Measurements from ENCODE around the gene PTBP1. TPM values are rescaled to one million over a fixed set of nuclear protein-coding genes. Genes with fewer than 3 reads are reported as not detected.

Gene PTBP1
- total and polyA plus RNA-seq, 9 of the 15 experiments (the other 6 are each of a cell fraction or from before 2014, with no cell fraction given), result 14.0 to 759 (median 234) TPM

DNA sequence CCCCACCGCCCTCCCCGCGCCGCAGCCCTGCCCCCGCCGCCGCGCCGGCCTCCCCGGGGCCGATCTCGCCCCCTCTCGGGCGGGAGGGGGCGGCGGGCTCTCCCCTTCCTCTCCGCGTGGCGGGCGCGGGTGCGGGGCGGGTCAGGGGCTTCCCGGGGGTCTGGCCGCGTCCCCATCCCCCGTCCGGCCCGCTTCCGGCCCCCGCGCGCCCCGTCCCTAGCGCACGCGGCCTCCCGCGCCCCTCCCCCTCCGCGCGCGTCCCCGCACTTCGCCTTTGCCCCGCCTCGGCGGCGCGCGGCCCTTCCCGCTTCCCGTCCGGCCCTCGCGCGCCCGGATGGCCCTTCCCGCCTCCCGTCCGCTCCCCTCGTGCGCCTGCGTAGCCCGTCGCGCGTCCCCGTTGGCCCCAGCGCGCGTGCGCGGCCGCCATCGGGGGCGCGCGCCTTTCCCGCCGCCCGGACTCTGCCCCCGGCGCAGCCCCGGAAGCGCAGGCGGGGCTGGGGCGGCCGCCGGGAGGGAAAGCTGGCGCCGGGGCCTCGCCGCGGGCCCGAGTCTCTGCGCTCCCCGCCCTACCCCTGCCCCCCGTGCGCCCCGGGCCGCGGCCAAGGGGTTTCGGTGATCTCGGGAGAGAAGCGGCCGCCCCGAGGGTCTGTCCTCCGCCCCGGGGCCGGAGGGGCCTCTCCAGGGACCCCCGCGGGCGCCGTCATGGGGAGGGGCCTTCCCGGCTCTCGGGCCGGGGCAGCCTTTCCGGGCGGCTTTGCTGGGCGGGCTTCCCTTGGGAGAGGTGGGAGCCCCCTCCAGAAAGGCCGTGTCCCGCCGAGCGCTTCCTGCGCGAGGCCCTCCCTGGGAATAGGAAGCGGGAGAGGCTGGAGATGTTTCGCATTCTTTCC is 519 bp downstream of the PTBP1 start (continued):
- TF ChIP-seq, protein P1, sequence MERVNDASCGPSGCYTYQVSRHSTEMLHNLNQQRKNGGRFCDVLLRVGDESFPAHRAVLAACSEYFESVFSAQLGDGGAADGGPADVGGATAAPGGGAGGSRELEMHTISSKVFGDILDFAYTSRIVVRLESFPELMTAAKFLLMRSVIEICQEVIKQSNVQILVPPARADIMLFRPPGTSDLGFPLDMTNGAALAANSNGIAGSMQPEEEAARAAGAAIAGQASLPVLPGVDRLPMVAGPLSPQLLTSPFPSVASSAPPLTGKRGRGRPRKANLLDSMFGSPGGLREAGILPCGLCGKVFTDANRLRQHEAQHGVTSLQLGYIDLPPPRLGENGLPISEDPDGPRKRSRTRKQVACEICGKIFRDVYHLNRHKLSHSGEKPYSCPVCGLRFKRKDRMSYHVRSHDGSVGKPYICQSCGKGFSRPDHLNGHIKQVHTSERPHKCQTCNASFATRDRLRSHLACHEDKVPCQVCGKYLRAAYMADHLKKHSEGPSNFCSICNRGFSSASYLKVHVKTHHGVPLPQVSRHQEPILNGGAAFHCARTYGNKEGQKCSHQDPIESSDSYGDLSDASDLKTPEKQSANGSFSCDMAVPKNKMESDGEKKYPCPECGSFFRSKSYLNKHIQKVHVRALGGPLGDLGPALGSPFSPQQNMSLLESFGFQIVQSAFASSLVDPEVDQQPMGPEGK (CRISPR knock-in tag; IDR thresholded peaks at IDR 0.05; ENCODE audit: borderline replicate concordance), result no peak
- TF ChIP-seq PTBP1 (IDR thresholded peaks at IDR 0.05; ENCODE audit: low read depth, low read length) (no peak), ZBTB17 (CRISPR knock-in tag; IDR thresholded peaks at IDR 0.05) (no peak), POLR2AphosphoS5 (IDR thresholded peaks at IDR 0.05; ENCODE audit: control insufficient read depth, insufficient read depth, low read depth, low read length) (peak; percentile 30; the same call in 1 of the 2 replicates), KAT2B (IDR thresholded peaks at IDR 0.05; ENCODE audit: low read depth, low read length) (no peak), HMG20A (CRISPR knock-in tag; conservative IDR thresholded peaks at IDR 0.05) (no peak), SAFB2 (IDR thresholded peaks at IDR 0.05; ENCODE audit: borderline replicate concordance, low read depth, low read length, severe bottlenecking) (no peak), NONO (IDR thresholded peaks at IDR 0.05; ENCODE audit: low read depth in 2 of 2, low read length in 1 of 2) (0 out of 4 replicates have a peak, but pooled peaks of 1 of the 2 experiments have one; percentile 27), POLR3G (IDR thresholded peaks at IDR 0.05; ENCODE audit: extremely low read depth, insufficient read length, insufficient replicate concordance) (no peak), ILK (tag; IDR thresholded peaks at IDR 0.05; ENCODE audit: borderline replicate concordance, low read depth) (no peak), ZNF717 (CRISPR knock-in tag; IDR thresholded peaks at IDR 0.05) (no peak), EP400 (IDR thresholded peaks at IDR 0.05) (no peak), IRF2 (CRISPR knock-in tag; IDR thresholded peaks at IDR 0.05) (no peak), TFAM (CRISPR knock-in tag; conservative IDR thresholded peaks at IDR 0.05) (no peak)
- TF ChIP-seq, protein P2, sequence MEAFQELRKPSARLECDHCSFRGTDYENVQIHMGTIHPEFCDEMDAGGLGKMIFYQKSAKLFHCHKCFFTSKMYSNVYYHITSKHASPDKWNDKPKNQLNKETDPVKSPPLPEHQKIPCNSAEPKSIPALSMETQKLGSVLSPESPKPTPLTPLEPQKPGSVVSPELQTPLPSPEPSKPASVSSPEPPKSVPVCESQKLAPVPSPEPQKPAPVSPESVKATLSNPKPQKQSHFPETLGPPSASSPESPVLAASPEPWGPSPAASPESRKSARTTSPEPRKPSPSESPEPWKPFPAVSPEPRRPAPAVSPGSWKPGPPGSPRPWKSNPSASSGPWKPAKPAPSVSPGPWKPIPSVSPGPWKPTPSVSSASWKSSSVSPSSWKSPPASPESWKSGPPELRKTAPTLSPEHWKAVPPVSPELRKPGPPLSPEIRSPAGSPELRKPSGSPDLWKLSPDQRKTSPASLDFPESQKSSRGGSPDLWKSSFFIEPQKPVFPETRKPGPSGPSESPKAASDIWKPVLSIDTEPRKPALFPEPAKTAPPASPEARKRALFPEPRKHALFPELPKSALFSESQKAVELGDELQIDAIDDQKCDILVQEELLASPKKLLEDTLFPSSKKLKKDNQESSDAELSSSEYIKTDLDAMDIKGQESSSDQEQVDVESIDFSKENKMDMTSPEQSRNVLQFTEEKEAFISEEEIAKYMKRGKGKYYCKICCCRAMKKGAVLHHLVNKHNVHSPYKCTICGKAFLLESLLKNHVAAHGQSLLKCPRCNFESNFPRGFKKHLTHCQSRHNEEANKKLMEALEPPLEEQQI (IDR thresholded peaks at IDR 0.05), result no peak
- TF ChIP-seq, protein P3, sequence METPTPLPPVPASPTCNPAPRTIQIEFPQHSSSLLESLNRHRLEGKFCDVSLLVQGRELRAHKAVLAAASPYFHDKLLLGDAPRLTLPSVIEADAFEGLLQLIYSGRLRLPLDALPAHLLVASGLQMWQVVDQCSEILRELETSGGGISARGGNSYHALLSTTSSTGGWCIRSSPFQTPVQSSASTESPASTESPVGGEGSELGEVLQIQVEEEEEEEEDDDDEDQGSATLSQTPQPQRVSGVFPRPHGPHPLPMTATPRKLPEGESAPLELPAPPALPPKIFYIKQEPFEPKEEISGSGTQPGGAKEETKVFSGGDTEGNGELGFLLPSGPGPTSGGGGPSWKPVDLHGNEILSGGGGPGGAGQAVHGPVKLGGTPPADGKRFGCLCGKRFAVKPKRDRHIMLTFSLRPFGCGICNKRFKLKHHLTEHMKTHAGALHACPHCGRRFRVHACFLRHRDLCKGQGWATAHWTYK (CRISPR knock-in tag; IDR thresholded peaks at IDR 0.05), result 0 out of 2 replicates have a peak, but pooled peaks have one; percentile 51
- TF ChIP-seq, protein P4, sequence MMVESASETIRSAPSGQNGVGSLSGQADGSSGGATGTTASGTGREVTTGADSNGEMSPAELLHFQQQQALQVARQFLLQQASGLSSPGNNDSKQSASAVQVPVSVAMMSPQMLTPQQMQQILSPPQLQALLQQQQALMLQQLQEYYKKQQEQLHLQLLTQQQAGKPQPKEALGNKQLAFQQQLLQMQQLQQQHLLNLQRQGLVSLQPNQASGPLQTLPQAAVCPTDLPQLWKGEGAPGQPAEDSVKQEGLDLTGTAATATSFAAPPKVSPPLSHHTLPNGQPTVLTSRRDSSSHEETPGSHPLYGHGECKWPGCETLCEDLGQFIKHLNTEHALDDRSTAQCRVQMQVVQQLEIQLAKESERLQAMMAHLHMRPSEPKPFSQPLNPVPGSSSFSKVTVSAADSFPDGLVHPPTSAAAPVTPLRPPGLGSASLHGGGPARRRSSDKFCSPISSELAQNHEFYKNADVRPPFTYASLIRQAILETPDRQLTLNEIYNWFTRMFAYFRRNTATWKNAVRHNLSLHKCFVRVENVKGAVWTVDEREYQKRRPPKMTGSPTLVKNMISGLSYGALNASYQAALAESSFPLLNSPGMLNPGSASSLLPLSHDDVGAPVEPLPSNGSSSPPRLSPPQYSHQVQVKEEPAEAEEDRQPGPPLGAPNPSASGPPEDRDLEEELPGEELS (CRISPR knock-in tag; IDR thresholded peaks at IDR 0.05; ENCODE audit: borderline replicate concordance), result no peak

All from K562 (cell line).